Hypothalamus (tissue), 51 donors: ENCODE measurements around the gene ZNF445.
A peak's percentile ranks its signal among the peaks of the same experiment; 100 is the strongest.
"Not testable (repeated sequence)": the region's sequence is repeated elsewhere in the genome, so short reads cannot be mapped to it uniquely, and the experiment has no call there.

Experiments used
- DNase-seq, 51 donors: peaks; one replicate each; lab custom pipeline; 2025; lab: John Stamatoyannopoulos, UW

ZNF445 gene

DNA sequence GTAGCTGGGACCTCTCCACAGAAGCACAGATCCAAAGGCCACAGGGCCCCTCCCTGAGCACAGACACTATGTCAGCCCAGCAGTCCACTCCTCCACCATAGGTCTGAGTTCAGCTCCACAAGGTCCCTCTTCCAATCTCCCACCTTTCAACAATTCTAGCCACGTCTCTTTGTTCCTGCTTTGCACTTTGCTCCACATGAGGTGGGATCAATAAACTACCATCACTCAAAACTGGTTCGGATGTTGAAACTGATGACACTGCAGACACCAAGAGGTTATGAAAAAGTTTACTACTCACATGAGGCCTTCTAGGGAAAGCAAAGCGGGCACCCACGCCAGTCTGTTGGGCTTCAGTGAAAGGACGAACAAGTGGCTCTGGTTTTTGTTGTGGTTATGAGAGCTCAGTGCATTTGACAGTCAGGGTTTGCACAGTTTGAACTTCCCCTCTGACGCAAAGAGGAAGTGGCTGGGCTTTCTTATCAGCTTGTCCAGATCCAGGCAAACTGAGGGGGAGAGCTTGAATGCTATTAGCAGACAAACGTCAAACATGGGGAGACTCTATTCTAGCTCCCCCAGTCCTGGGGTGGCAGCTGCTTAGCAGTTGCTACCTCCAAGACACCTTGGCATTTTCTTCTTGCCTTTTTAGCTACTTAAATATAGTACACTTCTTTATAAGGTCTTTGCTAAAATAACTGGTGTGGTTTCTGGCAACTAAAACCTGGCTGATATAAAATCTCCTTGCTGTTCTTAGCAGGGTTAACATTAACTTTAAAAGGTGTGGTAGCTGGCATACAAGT, 37.8 kb downstream of the ZNF445 start:
- peak in 31 of 51 donors; percentile 2 to 49 (median 14) for DNase-seq

DNA sequence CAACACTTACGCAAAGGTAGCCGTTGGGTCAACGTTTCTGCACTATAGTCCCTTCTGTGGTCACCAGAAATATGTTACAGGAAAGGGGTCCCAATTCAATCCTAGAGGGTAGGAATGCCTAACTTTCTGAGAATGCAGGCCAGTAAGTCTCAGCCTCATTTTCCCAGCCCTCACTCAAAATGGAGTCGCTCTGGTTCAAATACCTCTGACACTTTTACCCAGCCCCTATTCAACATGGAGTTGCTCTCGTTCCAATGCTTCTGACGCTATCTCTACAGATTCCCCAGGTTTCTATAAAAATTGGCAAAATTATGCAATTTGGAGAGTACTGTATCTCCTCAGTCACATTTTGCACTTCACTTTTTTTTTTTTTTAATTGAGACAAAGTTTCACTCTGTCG, 39.7 kb downstream of the ZNF445 start:
- DNase-seq: no peak

- DNase-seq: no peak
Measured at GRCh38 chr3:44436181-44436580, 41.3 kb downstream of the ZNF445 start.

DNA sequence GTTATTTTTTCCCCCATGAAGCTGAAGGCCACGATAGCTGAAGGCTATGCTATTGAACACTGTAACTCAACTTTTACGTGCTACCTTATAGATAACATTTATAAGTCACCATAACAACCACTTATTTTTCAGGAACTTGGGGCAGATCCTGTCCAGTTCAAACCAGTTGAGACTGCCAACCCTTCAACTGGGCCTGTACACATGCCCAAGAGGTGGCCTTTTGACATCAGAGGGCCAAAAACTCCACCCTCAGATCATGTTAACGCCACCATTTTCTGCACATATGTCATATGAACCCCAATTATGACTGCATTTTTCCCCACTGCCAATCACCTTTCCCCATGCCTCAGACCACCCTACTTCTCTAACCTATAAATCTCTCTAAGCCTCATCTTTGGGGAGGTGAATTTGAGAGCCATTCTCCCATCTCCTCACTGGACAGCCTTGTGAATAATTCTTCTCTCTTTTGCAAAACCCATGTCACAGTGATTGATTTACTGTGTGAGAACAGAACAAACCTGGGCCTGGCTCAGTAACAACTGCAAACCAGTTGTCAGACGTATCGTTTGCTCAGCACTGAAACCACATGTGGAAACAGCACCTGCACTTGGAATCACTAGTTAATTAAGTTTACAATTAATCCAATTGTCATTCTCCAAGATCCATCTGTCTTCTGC, 42.5 kb downstream of the ZNF445 start:
- no peak for DNase-seq

DNA sequence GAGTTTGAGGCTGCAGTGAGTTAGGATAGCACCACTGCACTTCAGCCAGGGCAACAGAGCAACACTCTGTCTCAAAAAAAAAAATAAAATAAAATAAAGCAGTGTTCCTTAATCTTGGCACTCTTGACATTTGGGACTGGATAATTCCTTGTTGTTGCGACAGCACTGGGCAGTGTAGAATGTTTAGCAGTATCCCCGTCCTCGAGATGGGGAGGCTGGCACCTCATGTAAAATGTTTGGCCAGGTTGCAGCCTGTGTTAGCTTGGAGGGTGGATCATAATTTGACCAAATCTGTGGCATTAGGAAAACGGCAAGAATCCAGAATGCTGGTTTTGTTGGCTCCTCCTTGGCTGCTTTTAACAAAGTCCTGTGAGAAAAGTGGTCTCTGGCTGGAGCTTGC, 47.0 kb downstream of the ZNF445 start:
- no peak for DNase-seq

- no peak for DNase-seq
Measured at GRCh38 chr3:44429459-44429858, 48.0 kb downstream of the ZNF445 start.

GRCh38 chr3:44428910-44429309, 48.6 kb downstream of the ZNF445 start:
- no peak for DNase-seq

DNA sequence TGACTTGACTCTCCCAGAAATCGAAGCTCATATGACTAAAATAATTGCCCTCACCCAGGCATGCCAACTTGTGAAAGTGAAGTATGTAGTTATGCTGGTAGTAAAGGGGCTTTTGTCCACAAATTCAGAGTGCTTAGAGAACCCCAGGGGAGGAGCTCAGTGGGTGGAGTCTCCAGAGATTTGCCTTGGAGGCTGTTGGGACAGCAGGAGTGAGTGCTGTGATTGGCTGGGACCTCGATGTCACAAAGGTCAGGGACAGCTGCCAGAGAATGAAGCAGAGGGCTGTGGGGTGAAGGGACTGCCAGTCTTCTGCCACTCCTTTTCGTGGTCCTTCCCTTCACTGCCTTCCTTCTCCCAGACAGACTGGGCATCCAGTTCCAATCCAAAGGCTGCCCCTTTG, 49.8 kb downstream of the ZNF445 start:
- no peak for DNase-seq

- no peak for DNase-seq
Measured at GRCh38 chr3:44424758-44425157, 52.7 kb downstream of the ZNF445 start.

- no peak for DNase-seq
Measured at GRCh38 chr3:44421280-44421679, 56.2 kb downstream of the ZNF445 start.

- DNase-seq: no peak
Measured at GRCh38 chr3:44420676-44421075, 56.8 kb downstream of the ZNF445 start.

- DNase-seq: no peak
Measured at GRCh38 chr3:44419923-44420650, 57.4 kb downstream of the ZNF445 start.

- no peak for DNase-seq
Measured at GRCh38 chr3:44419116-44419922, 58.2 kb downstream of the ZNF445 start.

GRCh38 chr3:44418549-44418948, 58.9 kb downstream of the ZNF445 start:
- DNase-seq: no peak

DNA sequence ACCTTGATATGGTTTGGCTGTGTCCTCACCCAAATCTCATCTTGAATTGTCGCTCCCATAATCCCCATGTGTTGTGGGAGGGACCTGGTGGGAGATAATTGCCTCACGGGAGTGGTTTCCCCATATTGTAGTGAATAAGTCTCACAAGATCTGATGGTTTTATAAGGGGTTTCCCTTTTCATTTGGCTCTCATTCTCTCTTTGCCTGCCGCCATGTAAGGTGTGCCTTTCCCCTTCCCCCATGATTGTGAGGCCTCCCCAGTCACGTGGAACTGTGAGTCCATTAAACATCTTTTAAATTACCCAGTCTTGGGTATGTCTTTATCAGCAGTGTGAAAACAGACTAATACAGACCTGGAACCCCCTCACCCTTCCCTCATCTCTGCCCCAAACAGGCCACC, 59.4 kb downstream of the ZNF445 start:
- not testable (repeated sequence) for DNase-seq

- no peak for DNase-seq
Measured at GRCh38 chr3:44416031-44417030, 61.1 kb downstream of the ZNF445 start.

DNA sequence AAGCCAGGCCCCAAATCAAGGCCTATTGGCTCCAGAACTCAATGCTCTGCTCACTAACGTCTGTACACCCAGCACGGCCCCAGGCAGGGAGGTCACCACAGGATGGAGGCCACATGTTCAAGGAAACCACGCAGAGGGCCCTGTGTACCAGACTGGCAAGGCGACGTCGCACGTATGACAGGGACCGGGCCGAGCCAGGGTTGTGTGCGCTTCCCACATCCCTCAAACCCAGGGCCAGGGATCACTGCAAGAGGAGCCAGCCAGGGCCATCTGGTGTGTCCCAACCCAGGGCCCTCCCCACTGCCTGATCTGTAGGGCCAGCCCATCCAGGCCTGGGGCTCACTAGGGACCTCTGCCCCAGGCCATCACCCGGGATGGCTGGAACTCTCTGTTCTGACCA, 62.0 kb downstream of the ZNF445 start:
- DNase-seq: no peak

DNA sequence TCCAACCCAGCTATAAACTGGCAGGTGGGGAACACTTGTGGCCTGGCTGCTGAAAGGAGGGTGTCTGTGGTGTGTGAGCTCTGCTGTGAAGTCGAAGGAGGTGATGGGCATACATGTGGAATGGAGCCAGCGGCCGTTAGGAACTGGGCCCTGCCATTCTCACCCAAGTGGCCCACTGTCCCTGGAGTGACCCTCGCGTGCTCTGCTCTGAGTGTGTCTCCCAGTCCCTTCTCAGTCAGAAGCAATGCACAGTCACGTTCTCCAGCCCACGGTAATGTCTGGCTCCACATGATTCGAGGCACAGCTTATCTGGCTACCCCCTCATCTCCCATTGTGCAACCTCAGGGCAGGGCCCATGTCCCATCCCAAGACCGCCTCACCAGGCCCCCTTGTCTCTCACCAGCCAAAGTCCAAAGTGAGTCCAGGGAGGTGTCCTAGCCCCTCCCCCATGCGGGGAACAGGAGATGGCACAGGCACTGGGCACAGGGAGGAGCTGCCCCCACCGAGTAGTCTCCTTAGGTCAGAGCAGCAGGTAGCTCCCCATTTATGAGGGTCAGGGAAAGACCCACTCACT, 62.9 kb downstream of the ZNF445 start:
- no peak for DNase-seq

DNA sequence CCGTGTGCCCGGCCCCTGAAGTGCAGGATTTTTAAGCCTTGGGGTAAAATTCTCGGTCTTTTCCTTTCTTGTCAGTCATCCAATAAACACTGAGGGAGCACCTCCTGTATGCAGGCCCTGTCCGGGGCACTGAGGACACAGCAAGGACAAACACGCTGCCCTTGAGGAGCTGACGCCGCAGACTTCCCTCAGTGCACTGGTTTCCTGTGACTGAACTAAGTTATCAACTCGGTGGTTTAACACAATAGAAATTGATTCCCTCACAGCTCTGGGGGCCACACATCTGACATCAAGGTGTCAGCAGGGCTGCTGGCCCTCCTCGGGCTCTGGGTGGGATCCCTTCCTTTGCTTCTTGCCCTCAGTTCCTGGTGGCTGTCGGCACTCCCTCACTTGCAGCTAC, 65.1 kb downstream of the ZNF445 start:
- no peak for DNase-seq
